WTC11 (cell line): ENCODE data around the gene SCO1. TPM values are rescaled to one million over a fixed set of nuclear protein-coding genes. Genes with fewer than 3 reads are reported as not detected.

Source experiments
- ATAC-seq: fragments of 200-7000 bp; cut with Tn5 transposase; 2 replicates; pipeline ENCODE4 v1.10.0; 2021; ENCODE audit warnings: mild to moderate bottlenecking, moderate library complexity
- CTCF ChIA-PET: fragments of 300-600 bp; sonication (Branson Sonifier 250); formaldehyde crosslinking; loops from one replicate; lab custom pipeline; 2021; ENCODE audit warnings: antibody characterized with exemption; lab: Charles Lee
- POLR2A ChIA-PET: fragments of 350-600 bp; sonication (Branson Sonifier 250); formaldehyde crosslinking; loops from one replicate; lab custom pipeline; 2021; ENCODE audit warnings: antibody characterized with exemption; lab: Charles Lee
- DNase-seq: peaks from one replicate; pipeline ENCODE4 v3.0.0; 2021; ENCODE audit warnings: low spot score
- H3K27ac Mint-ChIP-seq: 2 replicates; pipeline ENCODE4 v1.8.0; 2021; ENCODE audit warnings: mixed read lengths
- H3K27me3 Mint-ChIP-seq: 2 replicates; pipeline ENCODE4 v1.8.0; 2021; ENCODE audit warnings: low read depth, mild to moderate bottlenecking, moderate library complexity, mixed read lengths
- H3K36me3 Mint-ChIP-seq: 2 replicates; pipeline ENCODE4 v1.8.0; 2021; ENCODE audit warnings: mixed read lengths
- H3K4me1 Mint-ChIP-seq: 2 replicates; pipeline ENCODE4 v1.8.0; 2022; ENCODE audit warnings: mixed read lengths
- H3K4me3 Mint-ChIP-seq: 2 replicates; pipeline ENCODE4 v1.8.0; 2021; ENCODE audit warnings: mild to moderate bottlenecking, moderate library complexity, mixed read lengths
- H3K9me3 Mint-ChIP-seq: 2 replicates; pipeline ENCODE4 v1.8.0; 2021; ENCODE audit warnings: mixed read lengths
- CDX4 ChIP-seq: fragments of 250-450 bp; sonication (Bioruptor Pico); IDR thresholded peaks from 2 replicates; pipeline ENCODE4 v1.9.0; 2021; ENCODE audit warnings: moderate library complexity, mild to moderate bottlenecking, inconsistent platforms, borderline replicate concordance
- CREM ChIP-seq: sonication (generic); formaldehyde crosslinking; IDR thresholded peaks from 2 replicates; pipeline ENCODE4 v1.8.1; 2022; ENCODE audit warnings: mild to moderate bottlenecking, missing genetic modification reagents, moderate library complexity
- E2F5 ChIP-seq: sonication (generic); formaldehyde crosslinking; IDR thresholded peaks from 2 replicates; pipeline ENCODE4 v1.8.1; 2022; ENCODE audit warnings: mild to moderate bottlenecking, moderate library complexity, missing genetic modification reagents
- FOXP4 ChIP-seq: sonication (generic); formaldehyde crosslinking; IDR thresholded peaks from 2 replicates; pipeline ENCODE4 v1.8.0; 2022; ENCODE audit warnings: mild to moderate bottlenecking, missing genetic modification reagents
- PRDM15 ChIP-seq: sonication (generic); formaldehyde crosslinking; IDR thresholded peaks from 2 replicates; pipeline ENCODE4 v1.8.0; 2022; ENCODE audit warnings: missing genetic modification reagents
- RORB ChIP-seq: fragments of 250-450 bp; sonication (Bioruptor Pico); IDR thresholded peaks from 2 replicates; pipeline ENCODE4 v1.9.0; 2021; ENCODE audit warnings: mild to moderate bottlenecking
- SOX15 ChIP-seq: fragments of 250-450 bp; sonication (Bioruptor Pico); IDR thresholded peaks from 2 replicates; pipeline ENCODE4 v1.9.0; 2021; ENCODE audit warnings: mild to moderate bottlenecking
- TEAD4 ChIP-seq: sonication (generic); formaldehyde crosslinking; IDR thresholded peaks from 2 replicates; pipeline ENCODE4 v1.8.0; 2022; ENCODE audit warnings: mild to moderate bottlenecking, missing genetic modification reagents
- ZBTB43 ChIP-seq: sonication (generic); formaldehyde crosslinking; IDR thresholded peaks from 2 replicates; pipeline ENCODE4 v1.8.1; 2023; ENCODE audit warnings: mild to moderate bottlenecking, missing genetic modification reagents
- ZNF219 ChIP-seq: sonication (generic); formaldehyde crosslinking; IDR thresholded peaks from 2 replicates; pipeline ENCODE4 v1.8.0; 2023; ENCODE audit warnings: missing genetic modification reagents, mild to moderate bottlenecking, borderline replicate concordance
- ZNF281 ChIP-seq: sonication (generic); formaldehyde crosslinking; IDR thresholded peaks from 2 replicates; pipeline ENCODE4 v1.8.0; 2023; ENCODE audit warnings: mild to moderate bottlenecking, missing genetic modification reagents
- total RNA-seq: library from RNA; stranded (reverse); gene quantifications from 3 replicates; pipeline ENCODE4 v1.2.3, GENCODE V29; 2021

The SCO1 gene
- total RNA-seq, 1 experiment from 2014 or later: 63.8 TPM

- TF ChIP-seq ZNF281 (CRISPR knock-in tag) (no peak), E2F5 (CRISPR knock-in tag) (no peak), PRDM15 (CRISPR knock-in tag) (no peak), ZBTB43 (CRISPR knock-in tag) (no peak), FOXP4 (CRISPR knock-in tag) (no peak), SOX15 (CRISPR knock-in tag) (no peak), ZNF219 (CRISPR knock-in tag) (no peak)
Observed at GRCh38 chr17:10635290-10635689, 62.0 kb downstream of the SCO1 start (continued).

- no peak for ATAC-seq
- TF ChIP-seq CREM (CRISPR knock-in tag) (no peak), TEAD4 (no peak), RORB (no peak), CDX4 (CRISPR knock-in tag) (no peak)
- TF ChIP-seq, all 79 proteins: peak for 0
- Mint-ChIP-seq H3K9me3 (no peaks in the 10 kb centered on the region), H3K4me1 (0 out of 2 replicates have a peak, but pooled peaks cover 3% of the 10 kb centered on the region), H3K36me3 (peaks cover 2% of the 10 kb centered on the region; the same call in 1 of the 2 replicates), H3K4me3 (no peak overlapping the region), H3K27ac (no peak overlapping the region), H3K27me3 (no peaks in the 10 kb centered on the region)
- ChIA-PET POLR2A (no interaction called here), CTCF (interaction anchor here (1.0 to 11.9 kb wide), 5 partner anchors 12 to 709 kb away, joined by 3 to 198 read pairs (median 5); no protein-coding TSS in a partner anchor)
- no peak for DNase-seq
Observed at GRCh38 chr17:10633738-10634379, 63.5 kb downstream of the SCO1 start.
